ENCODE results near the gene SYNE1. TPM values are rescaled to one million over a fixed set of nuclear protein-coding genes. Genes with fewer than 3 reads are reported as not detected.

The SYNE1 gene
- total and polyA plus RNA-seq, 10 of the 15 experiments (the other 5 are each of a cell fraction or from before 2014, with no cell fraction given): 2.3 to 28.7 (median 14.1) TPM

GRCh38 chr6:152267967-152268845 is 369.0 kb downstream of the SYNE1 start (continued):
- TF ChIP-seq, protein P1, sequence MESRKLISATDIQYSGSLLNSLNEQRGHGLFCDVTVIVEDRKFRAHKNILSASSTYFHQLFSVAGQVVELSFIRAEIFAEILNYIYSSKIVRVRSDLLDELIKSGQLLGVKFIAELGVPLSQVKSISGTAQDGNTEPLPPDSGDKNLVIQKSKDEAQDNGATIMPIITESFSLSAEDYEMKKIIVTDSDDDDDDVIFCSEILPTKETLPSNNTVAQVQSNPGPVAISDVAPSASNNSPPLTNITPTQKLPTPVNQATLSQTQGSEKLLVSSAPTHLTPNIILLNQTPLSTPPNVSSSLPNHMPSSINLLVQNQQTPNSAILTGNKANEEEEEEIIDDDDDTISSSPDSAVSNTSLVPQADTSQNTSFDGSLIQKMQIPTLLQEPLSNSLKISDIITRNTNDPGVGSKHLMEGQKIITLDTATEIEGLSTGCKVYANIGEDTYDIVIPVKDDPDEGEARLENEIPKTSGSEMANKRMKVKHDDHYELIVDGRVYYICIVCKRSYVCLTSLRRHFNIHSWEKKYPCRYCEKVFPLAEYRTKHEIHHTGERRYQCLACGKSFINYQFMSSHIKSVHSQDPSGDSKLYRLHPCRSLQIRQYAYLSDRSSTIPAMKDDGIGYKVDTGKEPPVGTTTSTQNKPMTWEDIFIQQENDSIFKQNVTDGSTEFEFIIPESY (IDR thresholded peaks at IDR 0.05): no peak
- TF ChIP-seq ZBTB11 (CRISPR knock-in tag; IDR thresholded peaks at IDR 0.05) (no peak), RCOR1 (conservative IDR thresholded peaks at IDR 0.05; ENCODE audit: low read depth, low read length) (no peak), MEF2A (IDR thresholded peaks at IDR 0.05; ENCODE audit: insufficient read depth, low read depth, low read length) (no peak), NFYA (IDR thresholded peaks at IDR 0.05; ENCODE audit: borderline replicate concordance, low read depth, low read length) (no peak), ZZZ3 (IDR thresholded peaks at IDR 0.05; ENCODE audit: control insufficient read depth, insufficient read length, low read depth) (no peak), SMC3 (IDR thresholded peaks at IDR 0.05; ENCODE audit: borderline replicate concordance, low read length) (peak; percentile 61; the same call in 1 of the 2 replicates), JUNB (IDR thresholded peaks at IDR 0.05) (no peak), MTA3 (IDR thresholded peaks at IDR 0.05; ENCODE audit: borderline replicate concordance, low read length) (no peak), NR2C2 (IDR thresholded peaks at IDR 0.05; ENCODE audit: borderline replicate concordance, control insufficient read depth, insufficient read length, low read depth) (no peak), CUX1 (IDR thresholded peaks at IDR 0.05; ENCODE audit: insufficient replicate concordance, low read depth, low read length) (no peak), CBX5 (IDR thresholded peaks at IDR 0.05; ENCODE audit: low read depth) (no peak)
- TF ChIP-seq, protein P2, sequence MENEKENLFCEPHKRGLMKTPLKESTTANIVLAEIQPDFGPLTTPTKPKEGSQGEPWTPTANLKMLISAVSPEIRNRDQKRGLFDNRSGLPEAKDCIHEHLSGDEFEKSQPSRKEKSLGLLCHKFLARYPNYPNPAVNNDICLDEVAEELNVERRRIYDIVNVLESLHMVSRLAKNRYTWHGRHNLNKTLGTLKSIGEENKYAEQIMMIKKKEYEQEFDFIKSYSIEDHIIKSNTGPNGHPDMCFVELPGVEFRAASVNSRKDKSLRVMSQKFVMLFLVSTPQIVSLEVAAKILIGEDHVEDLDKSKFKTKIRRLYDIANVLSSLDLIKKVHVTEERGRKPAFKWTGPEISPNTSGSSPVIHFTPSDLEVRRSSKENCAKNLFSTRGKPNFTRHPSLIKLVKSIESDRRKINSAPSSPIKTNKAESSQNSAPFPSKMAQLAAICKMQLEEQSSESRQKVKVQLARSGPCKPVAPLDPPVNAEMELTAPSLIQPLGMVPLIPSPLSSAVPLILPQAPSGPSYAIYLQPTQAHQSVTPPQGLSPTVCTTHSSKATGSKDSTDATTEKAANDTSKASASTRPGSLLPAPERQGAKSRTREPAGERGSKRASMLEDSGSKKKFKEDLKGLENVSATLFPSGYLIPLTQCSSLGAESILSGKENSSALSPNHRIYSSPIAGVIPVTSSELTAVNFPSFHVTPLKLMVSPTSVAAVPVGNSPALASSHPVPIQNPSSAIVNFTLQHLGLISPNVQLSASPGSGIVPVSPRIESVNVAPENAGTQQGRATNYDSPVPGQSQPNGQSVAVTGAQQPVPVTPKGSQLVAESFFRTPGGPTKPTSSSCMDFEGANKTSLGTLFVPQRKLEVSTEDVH (IDR thresholded peaks at IDR 0.05; ENCODE audit: low read depth, partially characterized antibody): no peak
